Activated CD4-positive, alpha-beta T cell treated with anti-CD3 and anti-CD28 coated beads for 1 hour (primary cell): ENCODE results near the gene NNMT.

Experiments
- DNase-seq: peaks from one replicate; pipeline ENCODE4 v3.0.0-alpha.2; 2020

Gene NNMT

GRCh38 chr11:114353443-114353842, 57.2 kb downstream of the NNMT start:
- DNase-seq, result no peak

GRCh38 chr11:114354076-114354475, 57.9 kb downstream of the NNMT start:
- DNase-seq, result no peak

- no peak for DNase-seq
Observed at GRCh38 chr11:114358716-114359115, 62.5 kb downstream of the NNMT start.

GRCh38 chr11:114359342-114359741, 63.1 kb downstream of the NNMT start:
- DNase-seq, result no peak

- DNase-seq, result no peak
Observed at GRCh38 chr11:114362326-114362725, 66.1 kb downstream of the NNMT start.

GRCh38 chr11:114362958-114363357, 66.8 kb downstream of the NNMT start:
- DNase-seq, result no peak
